Uterus (tissue), 2 donors: Measurements from ENCODE around the gene CES4A.
A peak's percentile ranks its signal among the peaks of the same experiment; 100 is the strongest.

ENCODE experiments used
- CTCF ChIP-seq, 4 experiments: fragments of 200-600 bp in 2 of 4; fragments of 450-650 bp in 2 of 4; sonication (generic) in 2 of 4; IDR thresholded peaks; one replicate each; pipeline ENCODE4 v1.5.1; 2016 to 2019; ENCODE audit warnings: antibody characterized with exemption in 4 of 4, mild to moderate bottlenecking in 2 of 4, moderate library complexity in 1 of 4
- POLR2A ChIP-seq, 2 donors: fragments of 450-650 bp; IDR thresholded peaks; one replicate each; pipeline ENCODE4 v1.6.1; 2016; ENCODE audit warnings: antibody characterized with exemption in 2 of 2, mild to moderate bottlenecking in 1 of 2, moderate library complexity in 1 of 2

- TF ChIP-seq POLR2A (IDR thresholded peaks at IDR 0.05) = no peak
- TF ChIP-seq CTCF (IDR thresholded peaks at IDR 0.05) = peak; percentile 82 to 91 (median 88)
Measured at GRCh38 chr16:66947302-66948065, 40.9 kb upstream of the CES4A start.
